Superior temporal gyrus (tissue), 1 donor: ENCODE data around the gene PPCS.

ENCODE experiments used
- DNase-seq: peaks from one replicate; pipeline ENCODE4 v3.0.0-alpha.2; 2016; ENCODE audit errors: extremely low spot score

The PPCS gene

DNA sequence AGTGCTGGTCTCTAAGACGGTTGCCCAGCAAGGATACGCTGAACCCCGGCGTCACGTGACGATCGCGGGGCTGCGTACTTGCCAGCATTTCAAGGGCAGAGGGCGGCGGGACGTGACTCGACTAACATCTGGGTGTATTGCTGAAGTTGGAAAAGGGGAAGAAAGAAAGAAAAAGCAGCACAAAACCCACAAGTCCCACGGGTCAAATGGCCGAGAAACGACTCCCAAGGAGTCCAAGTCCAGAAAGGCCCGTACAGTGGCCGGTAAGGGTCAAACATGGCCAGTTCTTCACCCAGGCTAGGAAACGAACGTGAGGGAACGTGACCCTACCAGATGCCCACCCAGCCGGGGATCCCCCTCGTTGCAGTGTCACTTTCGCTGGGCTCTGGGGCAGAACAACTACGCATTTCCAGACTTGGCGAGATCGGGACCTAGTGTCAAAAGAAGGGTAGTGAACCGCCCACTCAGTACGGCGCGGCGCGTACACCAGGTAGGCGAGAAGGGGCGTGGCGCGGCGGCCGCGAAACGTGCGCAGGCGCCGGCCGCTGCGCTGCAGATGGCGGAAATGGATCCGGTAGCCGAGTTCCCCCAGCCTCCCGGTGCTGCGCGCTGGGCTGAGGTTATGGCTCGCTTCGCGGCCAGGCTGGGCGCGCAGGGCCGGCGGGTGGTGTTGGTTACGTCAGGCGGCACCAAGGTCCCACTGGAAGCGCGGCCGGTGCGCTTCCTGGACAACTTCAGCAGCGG lies at the start of gene PPCS, which contains the start of gene ZMYND12:
PPCS (plus strand) TSS at position 534 of the 744 bp plus-strand sequence; CDS start at position 557, 23 bp downstream.
ZMYND12 (minus strand) TSS at position 13 of the 744 bp plus-strand sequence. CDS start 25 bp downstream, outside the sequence.
- DNase-seq = peak; percentile 91

DNA sequence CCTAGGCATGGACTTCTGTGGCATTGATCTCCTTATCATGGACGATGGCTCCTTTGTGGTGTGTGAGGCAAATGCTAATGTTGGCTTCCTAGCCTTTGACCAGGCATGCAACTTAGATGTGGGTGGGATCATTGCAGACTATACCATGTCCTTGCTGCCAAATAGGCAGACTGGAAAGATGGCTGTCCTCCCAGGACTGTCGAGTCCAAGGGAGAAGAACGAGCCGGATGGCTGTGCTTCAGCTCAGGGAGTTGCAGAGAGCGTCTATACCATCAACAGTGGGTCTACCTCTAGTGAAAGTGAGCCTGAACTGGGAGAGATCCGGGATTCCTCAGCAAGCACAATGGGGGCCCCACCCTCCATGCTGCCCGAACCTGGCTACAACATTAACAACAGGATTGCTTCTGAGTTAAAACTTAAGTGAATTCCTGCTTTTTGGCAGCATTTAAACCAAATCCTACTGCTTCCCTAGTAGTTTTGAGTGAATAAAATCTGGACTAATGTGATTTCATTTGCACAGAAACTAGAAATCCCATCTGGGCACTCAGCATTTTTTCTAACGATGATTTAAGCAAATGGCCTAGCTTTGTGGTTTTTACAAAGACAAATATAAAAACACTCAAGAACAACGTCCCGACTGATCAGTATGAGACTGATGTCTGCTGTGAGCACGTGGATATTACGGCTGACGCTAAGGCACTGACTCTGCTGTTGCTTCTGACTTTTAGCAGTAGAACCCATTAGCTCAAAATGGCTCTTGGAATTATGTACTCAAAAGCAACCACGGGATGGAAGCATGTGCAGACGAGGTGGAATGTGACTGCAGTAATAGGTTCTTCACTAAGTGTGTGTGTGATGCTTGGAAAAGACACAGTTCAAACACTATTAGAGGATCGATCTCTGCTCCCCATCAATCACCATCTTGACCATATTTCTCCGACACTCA lies 41.5 kb upstream of the PPCS start:
- no peak for DNase-seq

DNA sequence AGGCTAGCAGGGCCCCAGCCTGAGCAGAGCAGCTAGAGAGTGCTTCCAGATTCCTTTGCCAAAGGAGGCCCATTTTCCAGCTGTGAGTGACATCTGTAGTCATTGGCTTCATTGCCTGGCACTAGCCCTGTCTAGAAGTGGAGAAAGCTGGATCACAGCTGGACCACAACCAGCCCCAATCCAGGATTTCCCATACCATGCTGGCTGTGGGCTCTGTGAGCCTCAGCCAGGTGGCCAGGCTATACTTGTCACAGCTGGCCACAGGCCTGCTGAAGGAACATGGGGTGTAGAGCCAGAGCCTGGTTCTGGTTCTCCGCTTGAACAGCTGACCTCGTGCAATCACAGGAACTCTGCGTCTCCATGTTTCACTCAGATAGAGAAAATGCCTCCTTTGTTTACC lies 39.2 kb upstream of the PPCS start:
- no peak for DNase-seq

DNA sequence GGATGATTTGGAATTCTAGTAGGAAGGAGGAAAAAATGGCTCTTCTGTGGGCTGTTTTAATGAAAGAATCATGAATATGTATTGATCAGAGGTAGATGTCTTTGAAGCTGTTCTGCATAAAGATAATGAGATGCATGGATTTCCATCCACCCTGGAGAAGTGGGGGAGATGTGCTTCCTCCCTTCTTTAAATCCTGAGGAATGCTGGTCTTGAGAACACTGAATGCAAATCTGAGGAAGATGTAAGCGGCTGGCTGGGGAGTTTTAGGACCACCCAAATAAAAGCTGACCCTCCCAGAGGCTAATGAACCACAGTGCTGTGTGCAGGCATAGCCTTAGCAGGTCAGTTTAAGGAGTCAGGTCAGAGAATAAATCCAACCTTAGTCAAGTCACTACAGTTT lies 37.8 kb upstream of the PPCS start:
- no peak for DNase-seq

DNA sequence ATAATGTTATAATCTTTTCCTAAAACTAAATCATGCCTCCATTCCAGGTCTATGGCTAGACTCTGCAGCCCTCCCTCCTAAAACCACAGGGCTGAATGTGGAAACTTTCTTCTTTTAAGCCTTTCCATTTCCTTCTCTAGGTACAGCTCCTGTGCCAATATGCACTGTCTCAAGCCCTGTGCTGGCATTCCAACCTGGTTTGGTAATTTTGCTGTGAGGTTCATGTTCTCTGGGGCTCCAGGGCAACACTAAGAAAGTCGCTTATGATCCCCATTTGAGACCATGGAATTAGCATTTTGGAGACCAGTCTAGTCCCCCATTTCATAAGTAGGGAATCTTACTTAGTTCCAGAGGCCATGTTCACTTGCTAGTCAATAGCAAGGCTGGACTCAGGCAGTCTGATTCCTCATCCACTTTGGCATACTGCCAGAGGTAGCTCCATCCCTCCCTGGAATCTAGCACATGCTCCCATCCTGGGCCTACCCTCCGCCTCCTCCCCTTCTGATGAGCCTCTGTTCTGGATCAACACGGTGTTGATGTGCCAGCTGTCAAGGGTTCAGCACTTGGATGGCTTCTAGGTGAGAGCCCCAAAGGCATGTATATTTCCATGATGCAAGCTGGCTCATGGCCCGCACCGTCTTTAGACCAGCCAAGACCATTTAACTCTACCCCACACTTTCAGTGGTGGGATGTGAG lies 37.1 kb upstream of the PPCS start:
- no peak for DNase-seq

DNA sequence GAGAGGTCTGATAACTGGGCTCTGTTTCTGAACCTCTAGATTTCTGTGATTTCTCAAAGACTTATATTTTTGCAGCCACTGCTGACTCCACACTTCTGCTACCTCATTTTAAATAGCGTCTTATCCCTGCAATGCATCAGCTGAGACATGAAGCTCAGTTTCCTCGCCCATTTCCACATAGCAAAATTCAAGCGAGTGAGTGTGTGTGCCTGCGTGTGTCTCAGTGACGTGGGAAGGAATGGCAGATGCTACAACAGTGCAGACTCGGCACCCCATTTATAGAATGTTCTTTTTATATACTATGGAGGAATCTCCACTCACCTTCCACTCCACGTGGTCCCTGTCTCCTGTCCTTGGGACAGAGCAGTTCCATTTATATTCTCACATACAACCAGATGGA lies 36.2 kb upstream of the PPCS start:
- peak; percentile 61 for DNase-seq

DNA sequence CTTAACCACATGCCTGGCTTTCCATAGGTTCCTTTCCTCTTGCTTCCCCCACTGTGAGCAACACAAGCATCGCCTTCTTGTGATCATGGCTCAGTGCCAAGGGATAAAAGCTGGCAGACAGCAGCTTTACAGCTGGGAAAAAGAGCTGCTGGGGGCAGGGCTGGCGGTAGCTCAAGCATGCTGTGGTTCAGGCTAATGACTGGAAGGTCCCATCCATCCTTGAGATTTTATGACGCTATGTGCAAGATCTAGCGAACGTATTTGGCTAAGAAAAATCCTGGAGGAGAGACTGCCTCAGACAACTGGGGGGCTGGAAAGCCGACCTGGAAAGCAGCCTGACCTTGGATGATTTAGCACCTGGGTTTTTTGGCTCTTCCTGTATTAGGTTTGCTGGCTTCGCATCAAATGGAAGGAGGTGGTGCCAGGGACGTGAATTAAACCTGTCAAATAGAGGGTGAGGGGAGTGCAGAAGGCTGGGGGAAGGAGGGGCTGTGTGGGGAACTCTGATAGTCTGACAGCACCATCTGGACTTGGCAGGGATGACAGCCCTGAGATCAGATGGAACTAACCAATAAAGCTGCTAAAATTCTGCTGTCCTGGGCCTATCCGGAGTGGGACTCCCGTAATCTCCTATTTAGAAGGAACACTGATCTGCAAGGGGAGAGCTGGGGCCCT lies 35.3 kb upstream of the PPCS start:
- peak; percentile 75 for DNase-seq

DNA sequence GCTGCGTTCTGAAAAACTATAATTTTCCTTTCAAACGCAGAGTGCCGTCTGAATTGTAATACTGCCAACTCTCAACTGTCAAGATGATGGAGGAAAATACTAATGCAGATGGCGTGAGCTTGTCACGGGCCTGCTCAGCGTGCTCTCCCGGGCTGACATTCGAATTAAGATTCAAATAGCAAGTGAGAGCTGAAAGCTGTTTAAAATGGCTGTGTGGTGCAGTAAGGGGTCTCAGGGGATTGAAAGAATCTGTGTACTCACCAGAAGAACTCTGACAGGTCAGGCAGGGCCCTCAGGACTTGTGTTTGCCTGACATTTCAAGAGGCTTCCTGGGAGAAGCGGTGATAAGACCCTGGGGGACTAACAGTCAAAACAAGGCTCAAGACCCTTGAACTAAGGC lies 33.6 kb upstream of the PPCS start:
- DNase-seq = no peak

DNA sequence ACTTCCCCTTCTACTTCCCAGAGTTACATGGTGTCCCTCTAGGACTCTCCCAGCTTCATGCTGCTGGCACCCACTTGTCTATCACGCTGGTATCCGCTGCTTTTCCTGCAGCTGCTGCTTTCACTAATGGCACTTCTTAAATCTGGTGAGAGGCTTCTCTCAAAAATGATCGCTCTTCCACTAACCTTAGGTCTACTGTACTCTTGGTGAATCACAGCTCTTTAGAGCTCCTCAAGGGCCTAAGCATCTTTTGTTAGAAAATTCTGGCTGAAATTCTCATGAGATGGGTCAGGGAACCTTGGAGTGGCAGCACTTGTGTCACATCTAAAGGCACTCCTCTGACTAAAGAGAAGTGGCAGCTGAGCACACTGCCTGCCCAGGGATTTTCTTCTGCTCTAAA lies 32.7 kb upstream of the PPCS start:
- no peak for DNase-seq

DNA sequence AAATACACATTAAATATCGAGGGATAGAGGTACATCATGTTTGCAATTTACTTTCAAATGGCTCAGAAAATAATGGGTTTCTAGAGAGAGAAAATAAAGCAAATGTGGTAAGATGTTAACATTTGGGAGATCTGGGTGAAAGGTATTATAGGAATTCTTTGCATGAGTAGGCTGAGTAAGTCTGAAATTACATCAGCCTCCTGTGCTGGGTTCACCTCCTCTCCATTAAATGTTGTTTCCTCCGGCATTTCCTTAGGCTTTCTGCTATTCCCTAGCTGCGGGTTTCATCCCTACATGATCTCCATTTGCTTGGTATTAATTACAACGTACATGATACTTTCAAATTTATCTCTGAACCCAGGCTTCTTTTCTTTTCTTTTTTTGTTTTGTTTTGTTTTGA lies 32.1 kb upstream of the PPCS start:
- DNase-seq = no peak

DNA sequence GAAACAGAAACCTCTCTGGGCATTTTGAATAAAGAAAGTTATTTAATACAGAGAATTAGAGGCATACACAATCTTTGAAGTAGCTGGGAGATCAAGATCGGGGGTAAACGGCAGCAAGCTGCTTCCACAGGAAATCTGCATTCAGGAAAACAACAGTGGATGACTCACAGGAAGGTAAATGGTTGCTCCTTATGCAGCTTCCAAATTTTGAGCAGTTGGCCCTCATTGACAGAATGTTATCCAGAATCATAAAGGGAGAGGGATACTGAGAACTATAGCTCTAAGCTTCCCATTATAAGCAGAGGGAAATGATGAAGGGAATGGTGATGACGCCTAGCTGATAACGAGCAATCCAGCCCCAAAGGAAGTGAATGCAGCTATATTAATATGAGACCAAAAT lies 29.1 kb upstream of the PPCS start:
- DNase-seq = no peak

DNA sequence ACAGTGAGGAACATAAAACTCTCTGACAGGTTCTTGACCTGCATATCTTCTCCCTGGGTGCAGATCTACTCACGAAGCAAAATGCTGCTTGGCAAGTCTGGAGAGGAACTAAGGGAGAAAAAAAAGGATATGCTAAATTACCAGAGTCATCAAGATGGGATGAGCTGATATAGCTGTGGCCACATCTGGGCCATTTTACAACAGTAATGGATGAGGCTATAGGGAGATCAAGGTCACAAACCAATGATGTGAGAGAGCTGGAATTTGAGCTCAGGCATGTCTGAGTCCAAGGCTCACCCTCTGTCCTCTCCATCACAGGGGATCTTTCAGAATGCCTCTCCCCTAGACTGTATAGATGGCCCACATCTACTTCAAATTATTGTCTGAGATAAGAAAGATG lies 26.7 kb upstream of the PPCS start:
- no peak for DNase-seq

DNA sequence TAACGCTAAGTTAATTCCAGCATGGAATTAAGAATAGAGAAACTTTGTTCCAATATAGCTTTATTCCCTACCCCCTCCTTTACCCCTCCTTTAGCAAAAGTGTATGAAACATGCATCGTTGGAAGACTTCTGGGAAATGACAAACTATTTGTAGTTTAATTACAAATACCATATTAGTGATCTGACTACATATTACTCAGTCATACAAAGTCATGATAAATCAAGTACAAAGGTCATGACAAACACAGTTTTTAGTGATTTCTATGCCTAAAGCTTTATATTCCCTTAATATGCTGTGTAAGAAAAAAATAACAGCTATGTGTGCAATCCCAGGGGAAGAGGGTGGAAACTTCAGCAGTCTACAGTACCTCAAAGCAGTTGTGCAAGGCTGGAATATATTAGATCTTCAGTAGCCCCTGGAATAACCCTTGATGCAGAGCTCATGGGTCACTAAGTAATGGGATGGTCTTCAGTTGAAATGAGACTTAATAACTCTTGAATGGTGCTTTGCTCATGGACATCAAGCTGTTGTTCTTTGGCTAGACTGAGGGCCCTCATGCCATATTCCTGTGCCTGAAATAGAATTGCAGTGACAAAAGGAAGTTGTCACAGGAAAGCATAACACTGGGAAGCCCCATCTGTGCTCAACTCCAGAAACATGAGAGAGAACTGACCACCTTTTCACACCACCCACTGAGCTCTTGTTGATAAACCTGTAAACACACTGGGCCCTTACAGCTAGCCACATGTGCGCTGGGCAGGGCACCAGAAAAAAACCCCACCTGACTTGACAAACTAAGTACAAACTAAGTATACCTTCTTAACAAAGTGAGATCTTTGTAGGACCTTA lies 25.8 kb upstream of the PPCS start:
- no peak for DNase-seq

DNA sequence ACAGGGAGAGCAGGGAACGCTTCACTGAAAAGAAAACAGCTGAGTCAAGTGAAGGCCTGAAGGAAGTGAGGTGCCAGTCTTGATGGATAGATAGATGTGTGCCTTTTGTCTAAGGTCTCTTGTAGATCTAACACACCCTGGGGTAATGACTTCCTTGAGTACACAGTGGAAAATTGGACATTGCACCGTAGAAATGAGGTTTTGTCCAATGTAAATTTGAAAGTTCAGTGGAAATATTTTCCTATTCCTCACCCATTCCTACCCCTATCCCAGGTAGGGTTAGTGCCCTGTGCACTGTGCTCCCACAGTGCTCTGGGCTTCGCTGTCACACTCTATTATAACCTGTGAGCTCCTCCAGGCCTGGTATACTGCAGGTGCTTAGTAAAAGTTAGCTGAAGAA lies 24.8 kb upstream of the PPCS start:
- DNase-seq = no peak

DNA sequence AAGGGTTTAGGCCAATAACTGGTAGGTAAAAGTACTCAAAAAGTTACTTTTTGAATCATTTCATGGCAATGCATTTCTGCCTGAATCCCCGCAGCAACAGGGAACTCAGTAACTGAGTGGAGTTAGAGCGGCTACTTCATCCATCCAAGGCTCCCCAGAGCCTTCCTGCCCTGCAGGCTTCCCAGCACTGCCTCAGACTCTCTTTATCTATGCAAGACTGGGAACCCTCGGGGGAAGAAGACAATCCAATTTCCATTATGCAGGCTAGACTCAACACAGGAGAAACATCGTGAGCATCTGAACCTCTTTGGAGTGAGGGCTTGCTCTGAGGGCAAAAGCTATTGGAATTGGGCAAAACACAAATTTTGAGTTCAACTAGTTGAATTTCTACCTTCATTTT lies 23.6 kb upstream of the PPCS start:
- DNase-seq = no peak

DNA sequence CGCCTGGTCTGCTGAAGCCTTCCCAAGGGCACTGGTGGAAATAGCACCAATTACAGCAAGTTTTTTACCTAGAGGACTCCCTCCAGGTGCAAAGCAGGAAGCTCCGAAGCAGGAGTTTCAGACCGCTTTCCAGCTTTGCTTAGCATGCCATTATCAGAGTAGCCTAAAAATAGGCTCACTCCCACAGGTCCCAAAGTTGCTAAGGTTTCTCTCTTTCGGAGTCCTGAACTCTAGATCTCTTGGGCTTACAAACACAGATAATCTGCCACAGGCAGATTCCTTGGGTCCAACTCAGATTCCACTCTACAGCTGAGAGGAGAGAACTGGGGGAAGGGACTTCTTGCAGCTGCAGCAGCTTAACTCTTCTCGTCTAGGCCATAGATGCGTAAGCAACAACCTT lies 23.0 kb upstream of the PPCS start:
- no peak for DNase-seq

DNA sequence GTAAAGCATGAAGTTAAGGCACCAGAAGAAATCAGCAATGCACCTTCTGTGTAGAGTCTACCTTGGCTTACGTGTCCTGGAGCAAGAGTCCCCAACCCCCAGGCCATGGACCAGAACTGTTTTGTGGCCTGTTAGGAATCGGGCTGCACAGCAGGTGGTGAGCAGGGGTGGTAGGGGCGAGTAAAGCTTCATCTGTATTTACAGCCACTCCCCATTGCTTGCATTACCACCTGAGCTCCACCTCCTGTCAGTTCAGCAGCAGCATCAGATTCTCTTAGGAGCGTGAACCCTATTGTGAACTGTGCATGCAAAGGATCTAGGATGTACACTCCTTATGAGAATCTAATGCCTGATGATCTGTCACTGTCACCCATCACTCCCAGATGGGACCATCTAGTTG lies 22.0 kb upstream of the PPCS start:
- DNase-seq = no peak

DNA sequence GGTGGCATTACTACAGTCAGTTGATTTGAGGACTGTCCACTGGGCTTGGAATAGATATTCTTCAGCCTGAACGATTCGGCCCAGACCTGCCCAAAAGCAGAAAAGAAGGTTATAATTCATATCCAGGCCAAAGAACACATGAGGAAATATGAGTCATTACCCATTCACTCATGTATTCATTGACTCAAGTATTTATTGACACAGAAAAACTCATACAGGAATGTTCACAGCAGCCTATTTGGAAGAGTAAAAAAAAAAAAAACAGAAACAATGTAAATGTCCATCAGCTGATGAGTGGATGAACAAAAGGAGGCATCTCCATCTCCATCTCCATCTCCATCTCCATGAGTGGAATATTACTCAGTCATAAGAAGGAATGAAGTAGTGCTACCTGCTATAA lies 16.4 kb upstream of the PPCS start:
- DNase-seq = no peak

DNA sequence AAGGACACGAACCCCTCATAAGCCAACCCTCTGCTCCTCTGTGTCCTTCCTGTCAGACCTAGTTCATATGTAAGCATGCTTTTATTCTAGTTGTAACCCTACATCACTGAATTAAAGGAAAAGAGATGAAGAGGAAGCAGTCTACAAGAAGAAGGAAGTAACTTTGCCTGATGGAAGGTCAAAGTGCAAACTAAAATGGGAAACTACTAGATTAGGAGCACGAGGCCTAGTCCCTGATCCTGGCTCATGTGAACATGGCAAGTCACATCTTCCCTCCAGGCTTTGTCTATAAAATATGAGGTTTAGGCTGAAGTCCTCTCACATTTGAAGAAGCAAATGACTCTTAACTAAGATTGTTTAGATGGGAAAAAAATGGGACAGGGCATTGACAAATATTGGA lies 13.7 kb upstream of the PPCS start:
- no peak for DNase-seq

DNA sequence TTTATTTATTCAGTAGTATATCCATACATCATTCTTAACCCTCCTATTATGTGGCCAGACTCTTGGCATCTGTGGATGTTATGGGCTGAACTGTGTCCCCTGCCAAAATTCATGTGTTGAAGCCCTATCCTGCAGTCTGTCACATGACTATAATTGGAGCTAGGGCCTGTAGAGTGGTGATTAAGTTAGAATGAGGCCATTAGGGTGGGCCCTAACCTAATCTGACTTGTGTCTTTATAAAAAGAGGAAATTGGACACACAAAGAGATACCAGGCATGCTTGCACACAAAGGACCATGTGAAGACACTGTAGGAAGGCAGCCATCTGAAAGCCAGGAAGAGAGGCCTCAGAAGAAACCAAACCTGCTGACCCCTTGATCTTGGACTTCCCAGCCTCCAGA lies 7.1 kb upstream of the PPCS start:
- DNase-seq = no peak

DNA sequence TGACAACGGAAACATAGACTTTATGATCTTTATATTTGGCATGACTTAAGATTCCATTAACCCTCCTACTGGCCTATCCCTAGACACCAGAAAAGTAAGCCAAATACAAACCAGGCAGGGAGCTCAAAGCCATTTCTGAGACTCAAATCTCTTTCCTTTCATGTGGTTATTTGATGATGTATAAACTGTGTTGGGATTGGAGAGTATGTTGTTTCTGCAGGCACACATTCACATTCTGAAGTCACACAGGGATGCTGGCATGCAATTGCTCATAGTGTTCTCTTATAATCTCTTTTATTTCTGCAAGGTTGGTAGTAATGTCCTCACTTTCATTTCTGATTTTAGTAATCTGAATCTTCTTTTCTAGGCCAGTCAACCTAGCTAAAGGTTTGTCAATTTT lies 6.3 kb upstream of the PPCS start:
- DNase-seq = no peak
